HepG2 (cell line): ENCODE measurements around the gene NAIF1. TPM values are rescaled to one million over a fixed set of nuclear protein-coding genes. Genes with fewer than 3 reads are reported as not detected.

Experiments used
- ARID2 ChIP-seq: sonication (generic); formaldehyde crosslinking; IDR thresholded peaks from 2 replicates; pipeline ENCODE4 v1.8.1; 2022; ENCODE audit warnings: mild to moderate bottlenecking, missing genetic modification reagents, borderline replicate concordance
- KLF11 ChIP-seq: IDR thresholded peaks from 2 replicates; pipeline ENCODE4 v1.6.1; 2016; ENCODE audit warnings: missing compliant biosample characterization
- MLLT10 ChIP-seq: sonication (generic); formaldehyde crosslinking; IDR thresholded peaks from 2 replicates; pipeline ENCODE4 v1.4.0; 2020; ENCODE audit warnings: missing genetic modification reagents
- ZNF75D ChIP-seq: sonication (generic); formaldehyde crosslinking; IDR thresholded peaks from 2 replicates; pipeline ENCODE4 v1.8.1; 2023; ENCODE audit warnings: missing genetic modification reagents, mild to moderate bottlenecking, borderline replicate concordance
- ZSCAN25 ChIP-seq: sonication (generic); formaldehyde crosslinking; IDR thresholded peaks from 2 replicates; pipeline ENCODE4 v1.8.0; 2022; ENCODE audit warnings: mild to moderate bottlenecking, missing genetic modification reagents
- polyA plus RNA-seq, 8 experiments: library from polyadenylated mRNA; depleted of rRNA in 3 of 8; stranded (reverse) in 7 of 8; unstranded in 1 of 8; fragments of >200 nt; fragmentation: Illumina TruSeq in 4 of 8; extraction: Trizol in 4 of 8; gene quantifications; 2 replicates each; pipeline versions ENCODE4 v1.2.1 to v1.2.3, GENCODE V29; 2011 to 2016; ENCODE audit warnings: low read depth in 4 of 8, missing spikeins in 1 of 8, mixed read lengths in 1 of 8; ENCODE audit not compliant: insufficient read depth in 1 of 8
- total RNA-seq, 5 experiments: library from RNA; depleted of rRNA; stranded (reverse); fragments of >200 nt; fragmentation: Illumina TruSeq; extraction: Trizol; gene quantifications; 2 replicates each; pipeline ENCODE4 v1.2.3, GENCODE V29; 2016; ENCODE audit warnings: low read depth in 1 of 5
- TF ChIP-seq, protein P1 (sequence below), 2 experiments: sonication (generic) in 1 of 2; formaldehyde crosslinking in 1 of 2; IDR thresholded peaks; 2 replicates each; pipeline versions ENCODE4 v1.6.1 to v1.9.0; 2014 to 2022; ENCODE audit warnings: antibody characterized with exemption in 1 of 2, borderline replicate concordance in 1 of 2, inconsistent platforms in 1 of 2, low read depth in 1 of 2, missing genetic modification reagents in 1 of 2
- TF ChIP-seq, protein P2 (sequence below): sonication (generic); formaldehyde crosslinking; IDR thresholded peaks from 2 replicates; pipeline ENCODE4 v1.5.1; 2020; ENCODE audit warnings: mild to moderate bottlenecking, missing genetic modification reagents, moderate library complexity
- TF ChIP-seq, protein P3 (sequence below): IDR thresholded peaks from 2 replicates; pipeline ENCODE4 v1.6.1; 2016; ENCODE audit warnings: mild to moderate bottlenecking, missing biosample characterization, missing genetic modification reagents

NAIF1 gene
- total and polyA plus RNA-seq, 2 of the 13 experiments (the other 11 are each of a cell fraction or from before 2014, with no cell fraction given), result 6.0 to 6.9 TPM

DNA sequence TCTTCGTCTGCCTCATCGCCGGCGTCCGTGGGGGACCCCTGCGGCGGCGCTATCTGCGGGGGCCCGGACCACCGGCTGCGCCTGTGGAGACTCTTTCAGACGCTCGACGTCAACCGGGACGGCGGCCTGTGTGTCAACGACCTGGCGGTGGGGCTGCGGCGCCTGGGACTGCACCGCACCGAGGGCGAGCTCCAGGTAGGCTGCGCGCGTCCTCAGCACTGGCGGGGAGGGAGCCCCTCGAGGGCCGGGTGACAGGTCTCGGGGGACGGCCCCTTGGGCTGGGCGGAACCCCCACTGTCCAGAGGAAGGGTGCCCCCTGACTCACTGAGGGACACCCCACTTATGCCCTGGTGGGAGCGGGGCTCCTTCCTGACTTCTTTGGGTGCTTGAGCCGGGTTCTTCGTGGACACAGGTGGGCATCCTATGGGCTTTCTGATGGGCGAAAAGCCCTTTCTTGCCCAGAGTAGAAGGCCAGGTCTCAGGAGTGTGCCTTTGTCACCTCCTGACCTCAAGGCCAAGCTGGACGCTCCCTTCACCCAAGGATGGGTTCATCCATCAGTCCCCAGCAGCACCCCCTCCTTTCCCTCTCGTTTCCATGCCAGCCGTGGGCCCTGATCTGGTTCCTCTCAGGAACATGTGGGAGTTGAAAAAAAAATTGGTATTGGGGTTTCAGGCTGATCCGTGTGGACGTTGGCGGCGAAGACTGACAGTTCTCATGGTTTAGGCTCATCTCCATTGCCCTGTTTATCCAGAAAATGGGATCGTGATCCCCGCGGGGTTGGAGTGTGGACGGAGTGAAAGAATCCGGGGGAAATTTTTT is 1.5 kb upstream of the NAIF1 start (continued):
- TF ChIP-seq, protein P1, sequence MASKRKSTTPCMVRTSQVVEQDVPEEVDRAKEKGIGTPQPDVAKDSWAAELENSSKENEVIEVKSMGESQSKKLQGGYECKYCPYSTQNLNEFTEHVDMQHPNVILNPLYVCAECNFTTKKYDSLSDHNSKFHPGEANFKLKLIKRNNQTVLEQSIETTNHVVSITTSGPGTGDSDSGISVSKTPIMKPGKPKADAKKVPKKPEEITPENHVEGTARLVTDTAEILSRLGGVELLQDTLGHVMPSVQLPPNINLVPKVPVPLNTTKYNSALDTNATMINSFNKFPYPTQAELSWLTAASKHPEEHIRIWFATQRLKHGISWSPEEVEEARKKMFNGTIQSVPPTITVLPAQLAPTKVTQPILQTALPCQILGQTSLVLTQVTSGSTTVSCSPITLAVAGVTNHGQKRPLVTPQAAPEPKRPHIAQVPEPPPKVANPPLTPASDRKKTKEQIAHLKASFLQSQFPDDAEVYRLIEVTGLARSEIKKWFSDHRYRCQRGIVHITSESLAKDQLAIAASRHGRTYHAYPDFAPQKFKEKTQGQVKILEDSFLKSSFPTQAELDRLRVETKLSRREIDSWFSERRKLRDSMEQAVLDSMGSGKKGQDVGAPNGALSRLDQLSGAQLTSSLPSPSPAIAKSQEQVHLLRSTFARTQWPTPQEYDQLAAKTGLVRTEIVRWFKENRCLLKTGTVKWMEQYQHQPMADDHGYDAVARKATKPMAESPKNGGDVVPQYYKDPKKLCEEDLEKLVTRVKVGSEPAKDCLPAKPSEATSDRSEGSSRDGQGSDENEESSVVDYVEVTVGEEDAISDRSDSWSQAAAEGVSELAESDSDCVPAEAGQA (IDR thresholded peaks at IDR 0.05; ENCODE audit: low read depth), result no peak
- TF ChIP-seq, protein P1 (CRISPR knock-in tag; IDR thresholded peaks at IDR 0.05; ENCODE audit: borderline replicate concordance), result 0 out of 2 replicates have a peak, but pooled peaks have one; percentile 35
- TF ChIP-seq KLF11 (no peak), MLLT10 (CRISPR knock-in tag) (no peak), ZNF75D (CRISPR knock-in tag) (0 out of 2 replicates have a peak, but pooled peaks have one; percentile 49), ARID2 (CRISPR knock-in tag) (no peak), ZSCAN25 (CRISPR knock-in tag) (no peak)
- TF ChIP-seq, protein P2, sequence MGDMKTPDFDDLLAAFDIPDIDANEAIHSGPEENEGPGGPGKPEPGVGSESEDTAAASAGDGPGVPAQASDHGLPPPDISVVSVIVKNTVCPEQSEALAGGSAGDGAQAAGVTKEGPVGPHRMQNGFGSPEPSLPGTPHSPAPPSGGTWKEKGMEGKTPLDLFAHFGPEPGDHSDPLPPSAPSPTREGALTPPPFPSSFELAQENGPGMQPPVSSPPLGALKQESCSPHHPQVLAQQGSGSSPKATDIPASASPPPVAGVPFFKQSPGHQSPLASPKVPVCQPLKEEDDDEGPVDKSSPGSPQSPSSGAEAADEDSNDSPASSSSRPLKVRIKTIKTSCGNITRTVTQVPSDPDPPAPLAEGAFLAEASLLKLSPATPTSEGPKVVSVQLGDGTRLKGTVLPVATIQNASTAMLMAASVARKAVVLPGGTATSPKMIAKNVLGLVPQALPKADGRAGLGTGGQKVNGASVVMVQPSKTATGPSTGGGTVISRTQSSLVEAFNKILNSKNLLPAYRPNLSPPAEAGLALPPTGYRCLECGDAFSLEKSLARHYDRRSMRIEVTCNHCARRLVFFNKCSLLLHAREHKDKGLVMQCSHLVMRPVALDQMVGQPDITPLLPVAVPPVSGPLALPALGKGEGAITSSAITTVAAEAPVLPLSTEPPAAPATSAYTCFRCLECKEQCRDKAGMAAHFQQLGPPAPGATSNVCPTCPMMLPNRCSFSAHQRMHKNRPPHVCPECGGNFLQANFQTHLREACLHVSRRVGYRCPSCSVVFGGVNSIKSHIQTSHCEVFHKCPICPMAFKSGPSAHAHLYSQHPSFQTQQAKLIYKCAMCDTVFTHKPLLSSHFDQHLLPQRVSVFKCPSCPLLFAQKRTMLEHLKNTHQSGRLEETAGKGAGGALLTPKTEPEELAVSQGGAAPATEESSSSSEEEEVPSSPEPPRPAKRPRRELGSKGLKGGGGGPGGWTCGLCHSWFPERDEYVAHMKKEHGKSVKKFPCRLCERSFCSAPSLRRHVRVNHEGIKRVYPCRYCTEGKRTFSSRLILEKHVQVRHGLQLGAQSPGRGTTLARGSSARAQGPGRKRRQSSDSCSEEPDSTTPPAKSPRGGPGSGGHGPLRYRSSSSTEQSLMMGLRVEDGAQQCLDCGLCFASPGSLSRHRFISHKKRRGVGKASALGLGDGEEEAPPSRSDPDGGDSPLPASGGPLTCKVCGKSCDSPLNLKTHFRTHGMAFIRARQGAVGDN (CRISPR knock-in tag), result peak; percentile 74
- TF ChIP-seq, protein P3, sequence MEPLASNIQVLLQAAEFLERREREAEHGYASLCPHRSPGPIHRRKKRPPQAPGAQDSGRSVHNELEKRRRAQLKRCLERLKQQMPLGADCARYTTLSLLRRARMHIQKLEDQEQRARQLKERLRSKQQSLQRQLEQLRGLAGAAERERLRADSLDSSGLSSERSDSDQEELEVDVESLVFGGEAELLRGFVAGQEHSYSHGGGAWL (CRISPR knock-in tag), result peak; percentile 25; the same call in 1 of the 2 replicates
